ENCODE data around the gene EYA2.
A peak's percentile ranks its signal among the peaks of the same experiment; 100 is the strongest.

The EYA2 gene

DNA sequence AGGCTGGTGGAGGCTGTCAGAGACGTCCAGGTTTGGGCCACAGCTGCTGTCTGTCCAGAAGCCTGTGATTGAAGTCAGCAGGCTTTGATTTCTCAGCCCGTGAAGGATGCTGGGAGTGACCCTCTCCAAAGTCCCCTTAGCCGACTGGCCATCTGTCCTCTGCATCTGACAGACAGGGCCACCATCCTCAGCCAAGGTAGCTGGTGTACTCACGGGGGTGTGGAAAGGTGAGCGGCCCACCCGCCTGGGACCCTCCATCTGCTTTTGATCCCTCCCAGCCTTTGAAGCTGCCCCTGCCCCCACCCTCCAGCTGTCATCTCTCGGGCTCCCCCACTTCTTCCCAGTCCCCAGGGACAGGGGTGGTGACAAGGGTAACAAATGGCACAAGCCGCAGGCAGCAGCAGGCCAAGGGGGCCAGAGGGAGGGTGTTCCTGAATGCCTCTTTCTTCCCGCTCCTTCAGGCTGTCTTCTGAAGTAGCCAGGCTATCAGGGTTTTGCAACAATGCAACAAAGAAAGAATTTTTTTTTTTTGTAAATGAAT lies 84.4 kb downstream of the EYA2 start:
- no peak for DNase-seq (ENCODE audit: low read depth)

DNA sequence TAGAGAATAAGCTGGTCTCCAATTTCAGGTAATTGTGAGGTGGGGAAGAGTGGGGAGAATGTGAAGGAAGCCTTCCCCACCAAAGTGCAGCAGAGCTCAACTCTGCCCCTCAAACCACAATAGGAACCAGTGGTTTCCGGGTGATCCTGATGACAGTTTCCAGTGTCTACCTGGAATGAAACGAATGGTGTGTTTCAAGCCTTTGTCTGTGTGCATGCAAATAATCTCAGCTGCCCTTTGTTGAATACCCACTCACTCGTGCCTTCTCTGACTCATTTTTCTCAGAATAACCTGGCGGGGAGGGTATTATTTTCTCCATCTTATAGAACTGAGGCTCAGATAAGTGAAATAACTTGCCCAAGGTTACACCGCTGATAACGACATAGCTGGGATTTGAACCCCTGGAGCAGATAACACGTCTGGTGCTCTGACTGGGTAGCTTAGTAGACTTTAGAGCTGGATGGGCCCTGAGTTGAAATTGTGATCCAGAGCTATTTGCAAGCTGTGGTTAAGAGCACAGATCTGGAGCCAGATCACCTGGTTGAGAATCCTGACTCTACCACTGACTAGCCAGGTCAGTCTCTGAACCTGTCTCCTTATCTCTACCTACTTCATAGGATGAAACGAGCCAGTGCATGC lies 85.1 kb downstream of the EYA2 start:
- DNase-seq (ENCODE audit: low read depth) = no peak

DNA sequence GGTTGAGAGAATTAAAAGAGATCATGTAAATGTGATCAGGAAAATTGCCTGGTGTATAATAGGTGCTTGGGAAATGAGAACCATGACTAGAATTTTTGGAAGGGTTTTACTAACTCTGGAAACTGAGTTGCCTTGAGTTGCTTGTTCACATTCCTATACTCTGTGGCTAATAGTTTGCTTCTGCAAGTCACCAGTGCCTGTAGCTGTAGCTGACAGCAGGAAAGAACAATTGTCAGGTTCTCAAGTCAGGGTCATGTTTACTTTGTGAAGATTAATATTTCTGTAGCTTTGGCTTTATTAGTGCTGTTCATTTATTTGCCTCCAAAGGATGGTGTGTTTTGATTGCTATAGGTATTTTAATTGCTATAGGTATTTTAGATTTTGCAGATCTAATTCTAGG lies 86.5 kb downstream of the EYA2 start:
- DNase-seq (ENCODE audit: low read depth) = no peak

DNA sequence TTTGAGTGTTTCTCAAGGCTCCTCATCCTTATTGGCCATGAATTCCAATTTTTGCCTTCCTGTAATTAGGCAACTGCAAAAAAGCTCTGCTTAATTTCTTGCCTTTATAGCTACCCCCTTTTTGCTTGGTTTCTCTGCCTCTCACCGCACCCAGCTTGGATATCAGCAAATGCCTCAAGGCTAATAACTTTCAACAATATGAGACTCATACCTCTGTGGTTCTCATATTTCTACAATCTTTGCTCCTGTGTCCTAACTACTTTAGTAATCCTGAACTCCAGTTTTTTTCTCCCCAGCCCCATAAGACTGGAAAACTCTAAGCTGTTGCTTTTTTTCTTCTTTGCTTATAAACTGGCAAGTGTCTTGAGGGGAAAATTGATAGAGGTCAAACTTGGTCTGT lies 88.8 kb downstream of the EYA2 start:
- no peak for DNase-seq (ENCODE audit: low read depth)

DNA sequence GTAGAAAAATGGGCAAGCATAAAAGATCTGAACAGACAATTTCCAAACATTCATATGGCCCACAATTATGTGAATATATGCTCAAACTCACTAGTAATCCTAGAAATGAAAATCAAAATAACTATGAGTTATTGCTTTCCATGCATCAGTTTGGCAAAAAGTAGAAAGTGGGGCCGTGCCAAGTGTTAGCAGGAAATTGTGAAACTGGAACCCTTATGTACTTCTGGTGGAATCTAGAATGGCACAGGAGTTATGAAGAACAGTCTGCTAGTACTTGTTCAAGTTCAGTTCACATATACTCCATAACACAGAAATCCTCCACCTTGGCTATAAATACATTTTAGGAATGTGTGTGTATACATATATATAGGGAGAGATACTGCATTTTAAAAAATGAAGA lies 89.8 kb downstream of the EYA2 start:
- peak; percentile 55 for DNase-seq (ENCODE audit: low read depth)

DNA sequence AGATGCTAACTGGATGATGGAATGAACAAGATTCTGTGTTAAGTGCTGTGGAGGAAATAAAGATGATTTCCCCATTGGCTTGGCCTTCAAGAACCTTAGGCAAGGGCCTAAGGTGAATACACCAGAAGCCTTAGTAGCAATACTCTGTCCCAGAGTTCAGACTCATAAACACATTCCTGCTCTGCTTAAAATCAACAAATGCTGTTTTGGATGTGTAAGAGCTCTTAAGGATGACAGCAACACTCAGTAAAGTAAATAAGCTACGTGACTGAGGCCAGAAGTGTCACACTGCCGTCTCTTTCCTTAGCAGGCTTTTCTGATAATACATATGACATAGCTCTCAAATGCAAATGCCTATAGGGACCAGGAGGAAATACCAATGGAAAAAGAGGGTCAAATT lies 90.6 kb downstream of the EYA2 start:
- no peak for DNase-seq (ENCODE audit: low read depth)

DNA sequence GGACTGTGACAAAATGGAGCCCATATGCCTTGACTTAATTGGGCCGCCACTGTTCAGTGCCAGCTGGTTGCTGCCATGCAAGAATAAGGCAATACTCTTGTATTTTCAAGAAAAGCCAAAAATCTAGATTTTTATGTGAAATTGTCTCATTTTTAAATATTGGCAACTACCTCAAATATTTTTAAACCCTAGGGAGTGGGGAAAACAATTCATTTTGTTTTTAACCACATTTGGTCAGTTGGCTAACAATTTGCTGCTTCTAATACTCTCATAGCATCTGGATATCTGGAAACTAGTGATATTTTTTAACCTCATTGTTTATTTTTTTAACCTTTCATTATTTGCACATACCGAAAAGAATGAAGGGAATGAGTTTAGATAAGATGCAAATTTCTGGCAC lies 91.0 kb downstream of the EYA2 start:
- no peak for DNase-seq (ENCODE audit: low read depth)

DNA sequence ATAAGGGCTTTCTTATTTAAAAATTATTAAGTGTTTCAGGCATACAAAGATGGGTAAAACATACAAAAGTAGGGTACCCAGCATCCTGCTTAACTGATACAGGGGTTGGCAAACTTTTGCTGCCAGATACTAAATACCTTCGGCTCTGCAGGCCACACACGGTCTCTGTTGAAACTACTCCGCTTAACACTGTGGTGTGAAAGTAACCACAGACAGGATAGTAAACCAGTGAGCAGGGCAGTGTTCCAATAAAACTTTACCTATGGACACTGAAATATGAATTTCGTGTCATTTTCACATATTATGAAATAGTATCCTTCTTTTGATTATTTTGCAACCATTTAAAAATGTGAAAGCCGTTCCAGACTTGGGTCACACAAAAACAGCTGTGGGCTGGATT lies 92.4 kb downstream of the EYA2 start:
- DNase-seq (ENCODE audit: low read depth) = no peak

DNA sequence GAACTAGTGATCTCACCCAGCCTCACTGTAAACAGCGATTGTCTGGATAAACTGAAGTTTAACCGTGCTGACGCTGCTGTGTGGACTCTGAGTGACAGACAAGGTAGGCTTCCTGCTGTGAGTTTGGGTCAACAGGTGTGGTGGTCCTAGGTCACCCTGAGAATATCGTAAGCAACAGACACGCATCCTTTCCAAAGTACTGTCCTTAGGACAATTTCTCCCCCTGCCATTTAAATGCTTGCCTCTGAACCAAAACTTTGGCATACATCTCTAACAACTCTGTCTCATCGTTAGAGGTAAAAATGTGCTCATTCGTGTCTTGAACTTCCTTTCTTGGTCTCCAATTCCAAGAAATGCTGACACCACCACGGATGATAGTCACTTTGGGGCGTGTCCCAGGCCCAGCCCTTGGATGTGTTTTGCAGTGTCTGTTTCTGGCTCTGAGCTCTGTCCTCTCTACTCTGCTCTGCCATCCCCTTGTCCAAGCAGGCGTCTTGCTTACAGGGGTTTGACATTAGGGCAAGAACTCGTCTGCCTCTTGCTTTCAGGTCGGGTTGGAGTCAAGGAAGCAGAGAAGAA lies 95.5 kb downstream of the EYA2 start:
- DNase-seq (ENCODE audit: low read depth) = no peak

DNA sequence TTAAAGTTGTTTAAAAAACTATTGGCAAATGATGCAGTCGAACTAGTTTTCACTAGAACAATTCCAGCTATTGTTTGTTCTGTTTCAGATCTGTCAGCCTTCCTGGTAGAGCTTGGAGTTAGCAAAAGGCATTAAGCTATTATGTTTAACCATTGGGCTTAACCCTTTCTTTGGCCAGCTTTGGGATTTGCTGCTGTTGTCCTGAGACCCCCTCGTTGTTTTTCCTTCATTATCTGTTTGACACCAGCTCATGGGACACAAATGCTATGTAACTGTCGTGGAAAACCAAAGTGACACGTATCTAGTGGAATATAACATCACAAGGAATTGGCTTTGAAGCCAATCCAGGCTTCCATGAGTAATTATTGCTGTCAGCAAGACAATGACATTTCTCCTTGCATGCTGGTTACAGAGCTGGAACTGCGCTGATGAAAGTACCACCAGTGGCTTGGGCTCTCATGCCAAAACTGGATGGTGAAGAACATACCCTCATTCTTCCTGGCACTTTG lies 96.0 kb downstream of the EYA2 start:
- no peak for DNase-seq (ENCODE audit: low read depth)

DNA sequence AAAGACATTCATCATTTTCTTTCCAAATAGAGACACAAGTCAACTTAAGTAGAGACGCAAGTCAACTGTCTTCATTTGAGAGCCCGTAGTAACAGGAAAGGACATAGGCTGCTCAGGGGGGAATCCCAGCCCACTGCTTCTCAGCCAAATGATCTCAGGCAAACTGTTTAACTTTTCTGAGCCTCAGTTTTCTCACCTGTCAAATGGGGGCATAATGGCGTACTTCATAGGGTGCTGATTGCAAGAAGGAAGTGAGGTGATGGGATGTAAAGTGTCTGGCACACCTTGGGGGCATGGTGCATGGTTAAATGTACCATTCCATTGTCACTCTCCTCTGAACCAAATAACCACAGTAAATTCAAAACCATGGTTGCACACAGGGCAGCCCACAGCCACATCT lies 96.5 kb downstream of the EYA2 start:
- no peak for DNase-seq (ENCODE audit: low read depth)

DNA sequence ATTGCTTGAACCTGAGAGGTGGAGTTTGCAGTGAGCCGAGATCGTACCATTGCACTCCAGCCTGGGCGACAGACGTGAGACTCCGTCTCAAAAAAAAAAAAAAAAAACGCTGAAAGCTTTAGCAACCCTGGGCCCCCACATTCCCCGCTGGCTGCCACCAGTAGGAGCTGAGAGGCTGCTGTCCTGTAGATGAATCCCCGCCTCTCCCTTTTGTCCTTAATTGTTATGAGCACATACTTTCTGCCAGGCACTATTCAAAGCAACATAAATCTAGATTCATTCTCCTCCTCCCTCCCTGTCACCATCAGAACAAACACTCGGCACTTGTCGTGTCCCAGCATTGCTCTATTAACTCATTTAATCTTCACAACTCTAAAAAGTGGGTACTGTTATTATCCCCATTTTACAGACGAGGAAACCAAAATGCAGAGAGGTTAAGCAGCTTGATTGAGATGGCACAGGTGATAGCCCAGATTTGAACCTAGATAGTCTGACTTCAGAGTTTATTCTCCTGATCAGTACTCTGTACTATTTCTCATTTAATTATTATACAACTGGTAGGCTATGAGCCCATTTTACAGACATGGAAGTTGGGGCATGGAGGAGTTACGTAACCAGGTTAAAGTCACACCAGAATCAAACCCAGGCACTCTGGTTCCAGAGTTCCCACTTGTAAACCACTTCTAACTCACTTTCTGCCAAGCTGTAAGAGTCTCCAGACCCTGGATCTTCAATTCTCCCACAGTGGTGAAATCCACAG lies 97.4 kb downstream of the EYA2 start:
- DNase-seq (ENCODE audit: low read depth) = no peak

DNA sequence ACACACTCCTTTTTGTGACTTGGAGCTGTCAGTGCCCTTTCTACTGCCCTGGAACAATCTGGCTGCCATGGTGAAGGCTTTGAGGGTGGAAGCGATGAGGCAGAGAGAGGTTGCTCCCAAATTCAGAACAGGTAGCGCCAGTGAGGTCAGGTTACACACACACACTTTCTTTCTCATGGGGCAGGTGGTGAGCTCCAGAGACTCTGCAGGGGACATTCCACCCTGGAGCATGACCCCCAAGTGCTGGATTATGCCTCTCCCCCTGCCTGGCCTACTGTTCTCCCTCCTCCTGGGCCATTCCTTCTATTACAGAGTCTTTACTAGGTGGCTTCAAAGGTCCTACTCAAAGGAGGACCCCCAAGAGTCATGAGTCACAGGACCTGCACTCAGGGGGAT lies 98.0 kb downstream of the EYA2 start:
- DNase-seq (ENCODE audit: low read depth) = no peak

DNA sequence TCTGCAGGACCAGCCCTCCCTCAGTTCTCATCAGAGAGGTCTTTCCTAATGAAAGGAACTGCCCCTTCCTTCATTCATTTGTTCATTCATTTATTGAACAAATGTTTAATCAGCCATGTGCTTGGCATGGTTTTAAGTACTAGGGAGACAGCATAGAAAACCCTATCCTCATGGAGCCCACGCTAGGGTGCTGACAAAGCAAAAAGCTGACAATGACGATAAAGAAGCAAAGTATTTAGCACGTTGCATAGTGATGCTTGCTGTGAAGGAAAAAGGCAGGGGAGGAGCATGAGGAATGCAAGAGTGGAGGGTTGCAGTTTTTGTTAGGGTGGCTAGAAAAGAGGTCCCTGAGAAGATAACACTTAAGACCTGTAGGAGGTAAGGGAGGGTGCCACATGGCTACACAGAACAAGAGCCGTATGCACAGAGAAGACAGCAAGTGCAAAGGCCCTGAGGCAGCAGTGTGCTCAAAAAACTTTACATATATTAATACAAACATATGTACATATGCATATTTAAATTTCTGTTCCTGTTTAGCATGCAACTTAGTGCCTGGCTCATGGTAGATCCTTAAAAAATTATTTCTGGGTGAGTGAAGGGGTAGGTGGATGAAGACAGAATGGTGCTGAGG lies 98.9 kb downstream of the EYA2 start:
- no peak for DNase-seq (ENCODE audit: low read depth)

DNA sequence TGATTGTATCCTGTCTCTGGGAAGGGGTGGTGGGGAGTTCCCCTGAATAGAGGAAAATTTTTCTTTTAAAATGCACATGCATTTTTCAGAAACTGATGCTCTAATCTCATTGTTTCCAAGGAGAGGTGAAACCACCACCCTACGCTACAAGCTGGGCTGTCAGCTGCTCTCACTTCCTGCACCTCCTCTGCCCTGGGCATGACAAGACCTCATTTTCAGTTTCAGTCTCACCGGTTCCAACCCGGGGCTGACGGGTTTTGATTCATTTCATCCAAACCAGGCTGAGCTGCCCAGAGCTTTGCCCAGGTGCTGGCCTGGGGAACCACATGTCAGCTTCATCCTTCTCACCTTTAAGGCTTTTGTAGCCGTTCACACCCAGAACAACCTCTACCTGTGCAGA lies 99.7 kb downstream of the EYA2 start:
- no peak for DNase-seq (ENCODE audit: low read depth)

DNA sequence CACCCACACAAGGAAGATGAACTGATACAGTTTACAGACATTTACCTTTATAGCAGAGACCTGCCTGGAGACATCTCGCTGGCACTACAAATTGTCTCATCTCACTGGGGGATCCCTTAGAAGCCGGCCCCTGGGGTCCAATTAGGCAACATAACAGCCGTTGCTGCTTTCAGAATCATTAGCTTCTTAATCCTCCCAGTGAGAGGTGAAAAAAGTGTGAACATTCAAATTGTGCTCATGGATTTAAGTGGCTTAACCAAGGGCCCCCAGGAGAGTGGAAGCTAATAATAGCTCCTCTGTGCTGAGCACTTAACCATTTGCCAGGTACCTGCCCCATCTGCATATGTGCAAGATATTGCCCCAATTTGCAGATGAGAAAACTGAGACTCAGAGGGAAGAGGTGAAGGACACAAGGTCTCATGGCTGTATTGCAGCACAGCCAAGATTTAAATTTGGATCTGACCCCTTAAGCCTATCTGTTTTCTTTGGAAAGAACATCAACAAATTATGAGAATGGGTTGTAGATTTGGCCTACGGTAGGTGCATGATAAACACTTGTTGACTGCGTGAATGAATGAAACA lies 101.0 kb downstream of the EYA2 start:
- no peak for DNase-seq (ENCODE audit: low read depth)

DNA sequence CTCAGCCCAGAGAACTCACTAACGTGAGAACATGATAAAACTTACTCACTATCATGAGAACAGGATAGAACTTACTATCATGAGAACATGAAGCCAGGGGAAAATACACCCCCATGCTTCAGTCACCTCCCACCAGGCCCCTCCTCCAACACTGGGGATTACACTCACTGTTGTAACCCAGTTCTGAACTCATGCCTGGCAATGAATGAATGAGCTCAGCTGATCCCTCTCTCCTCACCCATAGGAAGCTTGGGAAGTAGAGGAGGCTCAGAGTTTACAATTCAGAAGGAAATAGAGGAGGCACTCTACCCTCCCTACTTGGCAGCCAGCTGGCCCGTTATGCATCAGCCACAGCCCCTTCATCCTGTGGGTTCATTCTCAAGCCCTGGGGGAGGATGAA lies 102.5 kb downstream of the EYA2 start:
- DNase-seq (ENCODE audit: low read depth) = no peak

DNA sequence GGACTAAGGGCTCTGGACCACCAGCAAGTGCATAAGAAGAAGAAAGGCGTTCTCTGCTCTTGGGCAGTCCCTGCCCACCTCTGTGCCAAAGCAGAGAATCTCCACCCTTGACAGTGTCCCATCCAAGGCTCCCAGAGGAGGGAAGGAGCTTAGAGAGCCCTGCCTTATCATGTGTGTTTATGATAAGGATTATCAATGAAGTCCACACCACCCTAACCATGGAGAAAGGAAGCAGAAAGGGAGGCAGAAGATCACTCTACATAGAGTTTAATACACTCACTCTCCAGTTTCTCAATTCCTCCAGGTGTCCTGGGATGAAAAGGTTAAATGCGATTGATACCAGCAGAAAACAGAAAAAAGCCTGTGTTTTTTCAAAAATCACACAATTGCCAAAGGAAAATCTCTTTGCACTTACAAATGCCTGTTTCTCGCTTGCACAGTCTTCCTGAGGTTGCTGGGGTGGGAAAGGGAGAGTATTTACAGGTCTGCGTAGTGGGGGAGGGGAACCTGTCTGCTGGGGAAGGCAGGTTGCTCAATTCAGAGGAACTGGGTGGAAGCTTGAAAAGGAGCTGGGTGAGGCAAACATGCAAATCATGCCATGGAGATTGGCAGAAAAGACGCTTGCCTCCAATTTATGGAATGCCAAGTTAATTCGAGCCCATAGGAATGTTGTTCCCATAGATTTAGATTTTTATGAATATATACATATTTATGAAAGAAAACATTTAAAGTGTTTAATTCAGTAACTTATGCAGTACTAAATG lies 104.0 kb downstream of the EYA2 start:
- no peak for DNase-seq (ENCODE audit: low read depth)

DNA sequence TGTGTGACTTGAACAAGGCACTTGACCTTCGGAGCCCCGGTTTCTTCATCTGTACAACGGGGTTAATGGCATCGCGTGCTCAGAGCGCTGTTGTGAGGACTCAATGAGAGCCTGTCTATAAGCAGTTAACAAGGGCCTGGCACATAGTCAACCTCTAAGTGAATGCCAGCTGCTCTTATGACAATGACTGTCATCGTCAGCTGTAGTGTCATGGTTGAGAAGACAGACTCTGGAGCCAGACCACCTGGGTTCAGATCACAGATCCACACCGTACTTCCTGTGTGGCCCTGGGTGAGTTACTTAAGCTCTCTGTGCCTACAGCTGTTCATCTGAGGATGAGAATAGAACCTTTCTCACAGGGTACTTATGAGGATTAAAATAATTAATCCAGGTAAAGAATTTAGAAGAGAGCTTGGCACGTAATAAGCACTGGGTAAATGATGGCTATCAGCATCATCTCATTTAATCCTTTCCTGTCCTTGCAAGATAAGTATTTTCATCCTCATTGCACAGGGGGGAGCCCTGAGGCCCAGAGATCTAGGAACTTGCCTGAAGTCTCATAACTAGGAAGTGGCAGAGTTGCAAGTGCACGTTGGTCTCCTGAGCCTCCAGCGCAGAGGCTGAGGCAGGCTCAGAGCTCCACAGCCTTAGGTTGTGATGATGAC lies 105.3 kb downstream of the EYA2 start:
- DNase-seq (ENCODE audit: low read depth) = no peak

DNA sequence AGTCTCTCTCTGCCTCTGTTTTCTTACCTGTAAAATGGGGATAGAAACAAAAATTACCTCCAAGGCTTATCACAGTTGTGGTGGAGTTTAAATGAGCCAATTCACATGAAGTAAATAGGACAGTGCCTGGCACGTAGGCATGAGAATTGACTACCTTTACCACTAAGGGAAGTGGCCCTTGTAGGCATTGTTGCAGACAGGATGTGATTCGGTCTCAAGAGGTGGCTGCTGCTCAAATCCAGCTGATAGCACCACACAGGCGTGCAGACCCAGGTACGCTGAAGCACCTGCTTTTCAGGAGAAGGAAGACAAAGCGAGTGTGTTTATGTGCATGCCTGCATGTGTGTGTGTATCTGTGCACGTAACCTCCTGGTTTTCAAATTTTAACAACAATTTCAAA lies 108.6 kb downstream of the EYA2 start:
- no peak for DNase-seq (ENCODE audit: low read depth)

DNA sequence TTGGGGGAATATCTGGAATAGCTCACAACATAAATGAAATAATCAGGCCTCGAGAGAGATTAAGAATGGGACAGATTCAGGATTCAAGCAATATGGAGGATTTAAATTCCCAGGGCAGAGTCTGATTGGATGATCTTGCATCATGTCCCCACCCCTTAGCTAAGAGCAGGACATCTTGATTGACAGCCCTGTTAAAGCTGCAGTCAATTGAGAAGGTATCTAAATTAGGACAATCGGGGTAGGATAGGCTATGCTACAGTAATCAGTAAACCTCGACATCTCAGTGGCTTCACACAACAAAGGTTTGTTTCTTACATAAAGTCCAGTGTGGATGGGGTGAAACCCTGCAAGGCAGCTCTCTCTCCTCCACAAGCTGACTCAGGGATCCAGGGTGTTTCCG lies 109.5 kb downstream of the EYA2 start:
- DNase-seq (ENCODE audit: low read depth) = no peak

All from fibroblast of the conjunctiva (primary cell).